ENCODE measurements around the gene SMIM32.

GRCh38 chr5:136197462-136198142, 4.6 kb upstream of the SMIM32 start:
- TF ChIP-seq CTCF (IDR thresholded peaks at IDR 0.05; ENCODE audit: poor library complexity) (no peak), EZH2 (IDR thresholded peaks at IDR 0.05; ENCODE audit: borderline replicate concordance) (no peak), EZH2phosphoT487 (IDR thresholded peaks at IDR 0.05; ENCODE audit: low read depth, severe bottlenecking, unreplicated experiment) (no peak)
